H1 (cell line): ENCODE results near the gene ZDHHC17.

Source experiments
- CEBPB ChIP-seq: IDR thresholded peaks from 2 replicates; pipeline ENCODE4 v1.6.1; 2012; ENCODE audit warnings: low read depth, low read length
- CHD2 ChIP-seq: IDR thresholded peaks from 2 replicates; pipeline ENCODE4 v1.6.1; 2012; ENCODE audit warnings: low read length, improper control_type of control experiment
- CREB1 ChIP-seq: IDR thresholded peaks from 2 replicates; pipeline ENCODE4 v1.6.1; 2012; ENCODE audit warnings: inconsistent platforms
- EZH2 ChIP-seq: fragments of 200-600 bp; sonication (generic); IDR thresholded peaks from 2 replicates; pipeline ENCODE4 v1.7.1; 2012; ENCODE audit warnings: low read depth, mild to moderate bottlenecking, moderate library complexity, low read length, inconsistent platforms; ENCODE audit not compliant: severe bottlenecking
- HDAC6 ChIP-seq: IDR thresholded peaks from one replicate; pipeline ENCODE4 v1.7.1; 2012; ENCODE audit warnings: low read depth, mild to moderate bottlenecking, inconsistent platforms, low read length, moderate library complexity
- MAX ChIP-seq: IDR thresholded peaks from 2 replicates; pipeline ENCODE4 v1.6.1; 2012; ENCODE audit warnings: inconsistent platforms
- POLR2A ChIP-seq, 2 experiments: IDR thresholded peaks; 1 replicate in 1 of 2; 2 replicates in 1 of 2; pipeline ENCODE4 v1.6.1; 2011; ENCODE audit warnings: low read depth in 2 of 2, low read length in 2 of 2, mild to moderate bottlenecking in 2 of 2; ENCODE audit errors: control extremely low read depth in 1 of 2
- POLR2AphosphoS5 ChIP-seq: IDR thresholded peaks from 2 replicates; pipeline ENCODE4 v1.6.1; 2011; ENCODE audit warnings: low read depth, low read length
- RAD21 ChIP-seq, 2 experiments: IDR thresholded peaks in 1 of 2; conservative IDR thresholded peaks in 1 of 2; 2 replicates each; pipeline ENCODE4 v1.6.1; 2011; ENCODE audit warnings: low read depth in 2 of 2, low read length in 2 of 2, improper control_type of control experiment in 1 of 2, inconsistent platforms in 1 of 2, mild to moderate bottlenecking in 1 of 2, moderate library complexity in 1 of 2
- SIRT6 ChIP-seq: IDR thresholded peaks from one replicate; pipeline ENCODE4 v1.7.1; 2012; ENCODE audit warnings: low read length, inconsistent platforms
- ZNF274 ChIP-seq: IDR thresholded peaks from 2 replicates; pipeline ENCODE4 v1.7.0; 2012; ENCODE audit warnings: low read length, borderline replicate concordance; ENCODE audit errors: extremely low read depth
- TF ChIP-seq, protein P1 (sequence below): IDR thresholded peaks from 2 replicates; pipeline ENCODE4 v1.6.1; 2012; ENCODE audit warnings: low read length, inconsistent platforms
- TF ChIP-seq, protein P2 (sequence below), 3 experiments: IDR thresholded peaks; 1 replicate in 2 of 3; 2 replicates in 1 of 3; pipeline versions ENCODE4 v1.5.1 to v1.6.1; 2011; ENCODE audit warnings: low read length in 3 of 3, mild to moderate bottlenecking in 3 of 3, inconsistent platforms in 2 of 3, low read depth in 1 of 3, moderate library complexity in 1 of 3; ENCODE audit not compliant: insufficient read depth in 1 of 3; ENCODE audit errors: control extremely low read depth in 1 of 3

- TF ChIP-seq, protein P1, sequence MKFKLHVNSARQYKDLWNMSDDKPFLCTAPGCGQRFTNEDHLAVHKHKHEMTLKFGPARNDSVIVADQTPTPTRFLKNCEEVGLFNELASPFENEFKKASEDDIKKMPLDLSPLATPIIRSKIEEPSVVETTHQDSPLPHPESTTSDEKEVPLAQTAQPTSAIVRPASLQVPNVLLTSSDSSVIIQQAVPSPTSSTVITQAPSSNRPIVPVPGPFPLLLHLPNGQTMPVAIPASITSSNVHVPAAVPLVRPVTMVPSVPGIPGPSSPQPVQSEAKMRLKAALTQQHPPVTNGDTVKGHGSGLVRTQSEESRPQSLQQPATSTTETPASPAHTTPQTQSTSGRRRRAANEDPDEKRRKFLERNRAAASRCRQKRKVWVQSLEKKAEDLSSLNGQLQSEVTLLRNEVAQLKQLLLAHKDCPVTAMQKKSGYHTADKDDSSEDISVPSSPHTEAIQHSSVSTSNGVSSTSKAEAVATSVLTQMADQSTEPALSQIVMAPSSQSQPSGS: no peak
- TF ChIP-seq, protein P2, sequence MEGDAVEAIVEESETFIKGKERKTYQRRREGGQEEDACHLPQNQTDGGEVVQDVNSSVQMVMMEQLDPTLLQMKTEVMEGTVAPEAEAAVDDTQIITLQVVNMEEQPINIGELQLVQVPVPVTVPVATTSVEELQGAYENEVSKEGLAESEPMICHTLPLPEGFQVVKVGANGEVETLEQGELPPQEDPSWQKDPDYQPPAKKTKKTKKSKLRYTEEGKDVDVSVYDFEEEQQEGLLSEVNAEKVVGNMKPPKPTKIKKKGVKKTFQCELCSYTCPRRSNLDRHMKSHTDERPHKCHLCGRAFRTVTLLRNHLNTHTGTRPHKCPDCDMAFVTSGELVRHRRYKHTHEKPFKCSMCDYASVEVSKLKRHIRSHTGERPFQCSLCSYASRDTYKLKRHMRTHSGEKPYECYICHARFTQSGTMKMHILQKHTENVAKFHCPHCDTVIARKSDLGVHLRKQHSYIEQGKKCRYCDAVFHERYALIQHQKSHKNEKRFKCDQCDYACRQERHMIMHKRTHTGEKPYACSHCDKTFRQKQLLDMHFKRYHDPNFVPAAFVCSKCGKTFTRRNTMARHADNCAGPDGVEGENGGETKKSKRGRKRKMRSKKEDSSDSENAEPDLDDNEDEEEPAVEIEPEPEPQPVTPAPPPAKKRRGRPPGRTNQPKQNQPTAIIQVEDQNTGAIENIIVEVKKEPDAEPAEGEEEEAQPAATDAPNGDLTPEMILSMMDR (IDR thresholded peaks at IDR 0.05; ENCODE audit: control extremely low read depth in 1 of 3, insufficient read depth in 1 of 3, low read depth in 1 of 3, low read length in 3 of 3): no peak
- TF ChIP-seq HDAC6: no peak
- TF ChIP-seq ZNF274: no peak
- no peak for TF ChIP-seq POLR2A (IDR thresholded peaks at IDR 0.05; ENCODE audit: control extremely low read depth in 1 of 2, low read depth in 2 of 2, low read length in 2 of 2)
- no peak for TF ChIP-seq CREB1
- no peak for TF ChIP-seq CEBPB
- TF ChIP-seq EZH2: no peak
- no peak for TF ChIP-seq SIRT6
- no peak for TF ChIP-seq RAD21 (IDR thresholded peaks at IDR 0.05 in 1 of 2, conservative IDR thresholded peaks at IDR 0.05 in 1 of 2; ENCODE audit: low read depth in 2 of 2, low read length in 2 of 2)
- TF ChIP-seq POLR2AphosphoS5: no peak; the same call in 1 of the 2 replicates
- TF ChIP-seq MAX: no peak
- TF ChIP-seq CHD2: no peak
These were observed 110.7 kb downstream of the ZDHHC17 start for GRCh38 chr12:76874491-76875190.
